Measurements from ENCODE around the gene PCGF6.

GRCh38 chr10:103262229-103262628 is 88.7 kb downstream of the PCGF6 start:
- TF ChIP-seq, protein P1, sequence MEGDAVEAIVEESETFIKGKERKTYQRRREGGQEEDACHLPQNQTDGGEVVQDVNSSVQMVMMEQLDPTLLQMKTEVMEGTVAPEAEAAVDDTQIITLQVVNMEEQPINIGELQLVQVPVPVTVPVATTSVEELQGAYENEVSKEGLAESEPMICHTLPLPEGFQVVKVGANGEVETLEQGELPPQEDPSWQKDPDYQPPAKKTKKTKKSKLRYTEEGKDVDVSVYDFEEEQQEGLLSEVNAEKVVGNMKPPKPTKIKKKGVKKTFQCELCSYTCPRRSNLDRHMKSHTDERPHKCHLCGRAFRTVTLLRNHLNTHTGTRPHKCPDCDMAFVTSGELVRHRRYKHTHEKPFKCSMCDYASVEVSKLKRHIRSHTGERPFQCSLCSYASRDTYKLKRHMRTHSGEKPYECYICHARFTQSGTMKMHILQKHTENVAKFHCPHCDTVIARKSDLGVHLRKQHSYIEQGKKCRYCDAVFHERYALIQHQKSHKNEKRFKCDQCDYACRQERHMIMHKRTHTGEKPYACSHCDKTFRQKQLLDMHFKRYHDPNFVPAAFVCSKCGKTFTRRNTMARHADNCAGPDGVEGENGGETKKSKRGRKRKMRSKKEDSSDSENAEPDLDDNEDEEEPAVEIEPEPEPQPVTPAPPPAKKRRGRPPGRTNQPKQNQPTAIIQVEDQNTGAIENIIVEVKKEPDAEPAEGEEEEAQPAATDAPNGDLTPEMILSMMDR (conservative IDR thresholded peaks at IDR 0.05; ENCODE audit: low read length) = no peak
- no peak for TF ChIP-seq EZH2phosphoT487 (IDR thresholded peaks at IDR 0.05; ENCODE audit: borderline replicate concordance, low read depth, low read length)
